ENCODE results near the gene LEKR1.

Gene LEKR1

GRCh38 chr3:157061265-157061664 lies 235.1 kb downstream of the LEKR1 start:
- DNase-seq (ENCODE audit: low read depth), result no peak

- DNase-seq (ENCODE audit: low read depth), result no peak
These were observed 237.3 kb downstream of the LEKR1 start for GRCh38 chr3:157063469-157063868.

- no peak for DNase-seq (ENCODE audit: low read depth)
These were observed 237.8 kb downstream of the LEKR1 start for GRCh38 chr3:157063926-157064325.

GRCh38 chr3:157064402-157064801 lies 238.2 kb downstream of the LEKR1 start:
- DNase-seq (ENCODE audit: low read depth), result no peak

- no peak for DNase-seq (ENCODE audit: low read depth)
These were observed 239.0 kb downstream of the LEKR1 start for GRCh38 chr3:157065201-157065600.

GRCh38 chr3:157066335-157067098 lies 240.4 kb downstream of the LEKR1 start:
- no peak for DNase-seq (ENCODE audit: low read depth)

- DNase-seq (ENCODE audit: low read depth), result no peak
These were observed 241.0 kb downstream of the LEKR1 start for GRCh38 chr3:157067114-157067513.

GRCh38 chr3:157069406-157069805 lies 243.3 kb downstream of the LEKR1 start:
- no peak for DNase-seq (ENCODE audit: low read depth)

- no peak for DNase-seq (ENCODE audit: low read depth)
These were observed 243.9 kb downstream of the LEKR1 start for GRCh38 chr3:157069846-157070677.

- no peak for DNase-seq (ENCODE audit: low read depth)
These were observed 244.5 kb downstream of the LEKR1 start for GRCh38 chr3:157070678-157070999.

GRCh38 chr3:157071744-157072525 lies 245.8 kb downstream of the LEKR1 start:
- no peak for DNase-seq (ENCODE audit: low read depth)

- no peak for DNase-seq (ENCODE audit: low read depth)
These were observed 247.7 kb downstream of the LEKR1 start for GRCh38 chr3:157073810-157074209.

GRCh38 chr3:157074490-157074889 lies 248.3 kb downstream of the LEKR1 start:
- no peak for DNase-seq (ENCODE audit: low read depth)

GRCh38 chr3:157074981-157075380 lies 248.8 kb downstream of the LEKR1 start:
- no peak for DNase-seq (ENCODE audit: low read depth)

GRCh38 chr3:157075693-157076420 lies 249.7 kb downstream of the LEKR1 start:
- no peak for DNase-seq (ENCODE audit: low read depth)

- DNase-seq (ENCODE audit: low read depth), result no peak
These were observed 251.4 kb downstream of the LEKR1 start for GRCh38 chr3:157077565-157077991.

GRCh38 chr3:157078131-157078810 lies 252.1 kb downstream of the LEKR1 start:
- no peak for DNase-seq (ENCODE audit: low read depth)

- no peak for DNase-seq (ENCODE audit: low read depth)
These were observed 252.6 kb downstream of the LEKR1 start for GRCh38 chr3:157078811-157079185.

- no peak for DNase-seq (ENCODE audit: low read depth)
These were observed 253.7 kb downstream of the LEKR1 start for GRCh38 chr3:157079676-157080369.

- peak; percentile 86 for DNase-seq (ENCODE audit: low read depth)
These were observed 255.6 kb downstream of the LEKR1 start for GRCh38 chr3:157081626-157082210.
